GM19239 (cell line): ENCODE results near the gene JMJD6.
A peak's percentile ranks its signal among the peaks of the same experiment; 100 is the strongest.
"Not testable (repeated sequence)": the region's sequence is repeated elsewhere in the genome, so short reads cannot be mapped to it uniquely, and the experiment has no call there.

Source experiments
- DNase-seq: peaks from one replicate; pipeline ENCODE4 v3.0.0; 2011; ENCODE audit warnings: low spot score; ENCODE audit not compliant: insufficient read length
- FAIRE-seq: peaks from 2 replicates; lab custom pipeline; 2011; peaks lifted over from hg19 to GRCh38; lab: Jason Lieb, UNC

JMJD6 gene

DNA sequence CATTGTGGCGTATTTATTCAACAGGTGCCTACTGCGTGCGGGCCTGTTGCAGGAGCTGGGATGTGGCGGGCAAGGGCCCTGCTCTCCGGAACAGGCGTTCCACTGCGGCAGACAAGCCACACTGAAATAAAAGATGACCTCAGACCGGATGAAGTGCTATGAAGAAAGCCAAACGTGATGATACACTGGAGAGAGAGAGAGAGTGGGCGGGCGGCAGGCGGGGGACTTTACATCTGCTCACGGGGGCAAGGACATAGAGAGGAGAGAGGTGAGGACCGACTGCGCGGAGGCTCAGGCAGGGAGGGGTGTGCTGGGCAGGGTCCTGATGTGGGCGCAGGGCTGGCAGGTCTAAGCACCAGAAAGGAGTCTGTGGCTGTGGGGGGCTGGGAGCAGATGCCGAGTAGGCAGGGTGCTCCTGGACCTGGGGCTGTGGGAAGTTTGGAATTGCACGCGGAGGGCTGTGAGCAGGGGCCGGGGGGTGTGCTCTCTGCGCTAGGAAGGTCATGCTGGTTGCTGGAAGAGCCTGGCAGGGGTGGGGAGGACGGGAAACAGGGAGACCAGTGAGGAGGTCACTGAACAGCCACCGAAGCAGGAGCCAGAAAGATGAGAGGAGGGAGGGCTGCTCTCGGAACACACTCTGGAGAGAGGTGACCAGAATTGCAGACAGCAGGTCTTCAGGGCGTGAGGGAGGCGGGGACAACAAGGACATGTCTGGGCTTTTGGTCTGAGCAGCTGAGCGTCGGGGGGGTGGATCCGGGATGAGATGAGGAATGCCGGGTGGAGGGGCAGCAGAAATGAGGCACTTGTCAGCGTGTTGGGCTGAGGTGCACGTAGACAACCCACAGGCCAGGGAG is 25.6 kb downstream of the JMJD6 start:
- no peak for DNase-seq
- no peak for FAIRE-seq

DNA sequence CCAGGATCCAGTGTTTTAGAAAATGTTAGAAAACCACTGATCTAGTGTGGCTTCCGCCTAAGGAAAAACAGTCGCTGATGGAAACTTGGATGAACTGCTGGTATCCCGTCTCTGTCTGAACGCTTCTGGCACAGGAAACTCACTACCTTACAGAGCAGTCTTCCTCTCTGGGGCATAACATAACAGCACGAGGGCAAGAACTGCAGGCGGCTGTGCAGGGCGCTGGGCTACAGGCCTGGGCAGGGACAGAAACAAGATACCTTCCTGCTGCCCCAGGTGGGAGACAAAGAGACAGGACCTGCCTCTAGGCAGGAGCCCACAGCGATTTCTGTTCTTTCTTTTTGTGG is 26.2 kb downstream of the JMJD6 start:
- FAIRE-seq (no peak), DNase-seq (no peak)

DNA sequence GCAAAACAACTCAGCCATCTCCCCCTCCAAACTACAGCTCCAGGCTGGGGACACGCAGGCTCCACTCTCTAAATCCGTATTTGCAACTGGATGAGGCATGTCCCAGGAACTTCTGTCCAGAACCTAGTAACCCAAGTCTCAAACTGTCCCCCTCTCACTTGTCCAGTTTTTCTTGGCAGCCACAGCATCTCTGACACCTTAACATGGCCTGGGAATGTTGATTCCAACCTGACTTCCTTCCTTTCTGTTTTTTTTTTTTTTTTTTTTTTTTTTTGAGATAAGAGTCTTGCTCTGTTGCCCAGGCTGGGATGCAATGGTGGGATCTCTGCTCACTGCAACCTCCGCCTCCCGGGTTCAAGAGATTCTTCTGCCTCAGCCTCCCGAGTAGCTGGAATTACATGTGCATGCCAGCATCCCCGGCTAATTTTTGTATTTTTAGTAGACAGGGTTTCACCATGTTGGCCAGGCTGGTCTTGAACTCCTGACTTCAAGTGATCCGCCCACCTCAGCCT is 27.9 kb downstream of the JMJD6 start:
- not testable (repeated sequence) for FAIRE-seq, DNase-seq

DNA sequence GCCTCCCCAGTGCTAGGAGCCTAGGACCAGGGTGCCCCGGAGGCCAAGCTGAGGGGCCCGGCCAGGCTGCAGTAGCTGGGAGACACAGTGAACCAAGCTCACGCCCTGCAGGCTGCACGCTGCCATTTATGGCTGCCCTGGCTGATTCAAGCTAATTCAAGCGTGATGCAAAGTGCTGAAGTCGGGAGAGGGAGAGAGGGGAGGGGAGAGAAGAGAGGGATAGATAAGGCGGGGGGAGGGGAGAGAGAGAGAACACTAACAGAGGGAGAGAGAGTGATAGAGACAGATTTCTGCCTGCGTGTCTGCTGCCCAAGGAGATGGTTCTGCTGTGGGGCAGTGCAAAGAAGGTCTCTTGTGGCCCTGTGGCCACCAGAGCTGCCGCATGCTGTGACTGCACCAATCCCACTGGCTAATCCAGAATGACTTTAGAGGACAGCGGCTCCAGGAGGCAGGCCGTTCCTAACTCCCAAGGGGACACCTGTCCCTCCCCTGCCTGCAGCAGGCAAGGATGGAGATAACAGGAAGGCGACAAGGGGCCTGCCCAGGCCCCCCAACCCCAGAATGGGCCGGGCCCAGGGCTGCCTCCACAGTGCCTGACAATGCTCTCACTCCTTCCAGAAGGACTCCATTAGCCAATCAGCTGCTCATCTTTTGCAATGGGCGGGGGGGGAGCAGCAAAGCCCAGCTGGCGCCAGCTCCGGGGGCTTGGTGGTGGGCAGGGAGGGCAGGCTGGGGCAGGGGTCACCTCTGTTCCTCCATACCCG is 28.5 kb downstream of the JMJD6 start:
- DNase-seq, result no peak
- no peak for FAIRE-seq

DNA sequence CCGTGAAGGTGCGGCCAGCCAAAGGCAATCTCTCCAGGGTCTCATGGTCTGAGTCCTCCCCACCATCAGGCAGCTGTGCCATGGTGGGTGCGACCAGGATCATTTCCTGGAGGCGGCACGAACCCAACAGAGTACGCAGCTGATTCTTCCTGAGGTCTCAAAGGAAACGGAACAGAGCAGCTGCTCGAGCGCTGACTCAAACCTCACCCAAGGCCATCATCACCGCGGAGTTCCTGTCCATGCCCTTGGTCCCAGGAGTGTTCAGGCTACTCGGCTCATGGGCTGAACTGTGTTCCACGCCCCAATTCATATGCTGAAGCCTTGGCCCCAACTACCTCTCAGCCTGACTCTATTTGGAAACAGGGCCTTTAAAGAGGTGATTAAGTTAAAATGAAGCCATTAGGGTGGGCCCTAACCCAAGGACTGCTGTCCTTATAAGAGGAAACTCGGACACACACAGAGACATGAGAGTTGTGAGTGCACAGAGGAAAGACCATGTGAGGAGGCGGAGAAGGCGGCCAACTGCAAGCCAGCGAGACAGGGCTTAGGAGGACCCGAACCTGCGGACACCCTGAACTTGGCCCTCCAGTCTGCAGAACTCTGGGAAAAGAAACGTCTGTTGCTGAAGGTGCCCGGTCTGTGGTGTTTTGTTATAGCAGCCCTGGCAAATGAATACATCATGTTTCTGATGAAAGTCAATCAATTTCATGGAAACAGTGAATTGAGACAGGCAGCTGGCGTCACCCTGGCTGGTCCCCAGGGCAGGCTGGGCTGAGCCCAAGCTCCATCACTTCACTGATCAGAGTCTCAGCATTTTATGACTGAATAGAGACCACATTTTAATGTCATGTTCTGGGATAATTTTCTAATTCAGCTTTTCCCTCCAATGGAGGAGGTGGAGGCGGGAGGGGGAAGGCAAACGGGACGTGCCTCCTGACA is 29.4 kb downstream of the JMJD6 start:
- peak; percentile 72 for DNase-seq
- peak; percentile 97 for FAIRE-seq

DNA sequence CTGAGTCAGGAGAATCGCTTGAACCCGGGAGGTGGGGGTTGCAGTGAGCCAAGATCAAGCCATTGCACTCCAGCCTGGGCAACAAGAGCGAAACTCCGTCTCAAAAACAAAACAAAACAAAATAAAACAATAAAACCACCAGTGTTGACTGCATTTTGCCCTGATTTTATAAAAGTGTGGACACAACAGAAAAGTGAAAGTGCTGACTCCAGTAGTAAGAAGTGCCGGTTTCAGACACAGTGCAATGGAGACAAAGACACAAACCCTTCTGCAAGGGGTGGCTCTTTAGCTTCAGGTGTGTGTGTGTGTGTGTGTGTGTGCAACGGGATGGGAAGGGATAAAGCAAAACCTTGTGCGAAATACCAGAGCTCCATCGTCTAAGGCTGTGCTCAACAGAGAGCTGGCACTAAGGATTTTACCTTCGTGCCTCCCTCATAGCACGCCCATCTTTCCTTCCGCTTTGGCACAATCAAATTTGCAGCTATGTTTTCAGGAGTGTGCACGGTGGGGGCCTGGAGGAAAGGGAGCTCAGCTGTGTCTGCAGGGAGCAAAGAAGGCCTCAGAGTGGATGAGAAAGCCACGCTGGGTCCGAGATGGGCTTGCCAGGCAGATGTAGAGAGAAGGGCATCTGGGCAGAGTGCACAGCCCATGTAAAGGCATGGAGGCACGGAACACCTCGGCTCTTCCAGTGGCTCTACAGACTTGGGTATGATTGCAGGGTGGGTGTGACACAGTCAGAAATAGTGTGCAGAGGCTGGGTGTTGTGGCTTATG is 31.2 kb downstream of the JMJD6 start:
- no peak for FAIRE-seq
- DNase-seq, result no peak

DNA sequence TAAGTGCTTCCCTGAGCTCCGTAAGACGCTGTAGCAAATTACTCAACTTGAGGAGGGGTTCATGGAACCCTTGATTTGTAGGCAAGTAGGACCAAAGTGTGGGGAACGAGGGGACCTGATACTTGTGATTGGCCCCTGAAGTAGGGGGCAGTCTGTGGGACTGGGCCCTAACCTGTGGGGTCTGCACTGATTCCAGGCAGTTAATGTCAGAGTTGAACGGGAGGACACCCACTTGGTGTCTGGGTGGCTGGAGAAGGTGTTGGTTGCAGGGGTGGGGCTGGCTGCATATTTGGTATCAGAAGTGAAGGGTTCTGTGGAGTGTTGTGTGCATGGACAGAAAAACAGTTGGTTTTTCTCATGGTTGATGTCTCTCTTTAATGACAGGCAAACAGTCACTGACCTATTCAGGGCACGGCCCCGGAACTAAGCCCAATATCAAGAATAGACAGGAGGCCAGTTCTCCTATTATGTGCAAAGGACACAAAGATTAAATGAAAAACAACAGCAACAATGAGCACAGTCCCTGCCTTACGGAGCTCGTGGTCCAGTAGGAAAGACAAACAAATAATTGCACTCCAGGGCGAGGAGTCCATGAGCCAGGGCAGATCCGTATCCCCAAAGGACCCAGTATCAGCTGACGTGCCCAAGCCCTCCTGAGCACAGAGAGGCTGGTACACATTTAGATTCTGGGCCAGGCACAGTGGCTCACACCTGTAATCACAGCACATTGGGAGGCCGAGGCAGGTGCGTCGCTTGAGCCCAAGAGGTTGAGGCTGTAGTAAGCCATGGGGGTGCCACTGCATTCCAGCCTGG is 34.8 kb downstream of the JMJD6 start:
- FAIRE-seq (no peak), DNase-seq (no peak)

DNA sequence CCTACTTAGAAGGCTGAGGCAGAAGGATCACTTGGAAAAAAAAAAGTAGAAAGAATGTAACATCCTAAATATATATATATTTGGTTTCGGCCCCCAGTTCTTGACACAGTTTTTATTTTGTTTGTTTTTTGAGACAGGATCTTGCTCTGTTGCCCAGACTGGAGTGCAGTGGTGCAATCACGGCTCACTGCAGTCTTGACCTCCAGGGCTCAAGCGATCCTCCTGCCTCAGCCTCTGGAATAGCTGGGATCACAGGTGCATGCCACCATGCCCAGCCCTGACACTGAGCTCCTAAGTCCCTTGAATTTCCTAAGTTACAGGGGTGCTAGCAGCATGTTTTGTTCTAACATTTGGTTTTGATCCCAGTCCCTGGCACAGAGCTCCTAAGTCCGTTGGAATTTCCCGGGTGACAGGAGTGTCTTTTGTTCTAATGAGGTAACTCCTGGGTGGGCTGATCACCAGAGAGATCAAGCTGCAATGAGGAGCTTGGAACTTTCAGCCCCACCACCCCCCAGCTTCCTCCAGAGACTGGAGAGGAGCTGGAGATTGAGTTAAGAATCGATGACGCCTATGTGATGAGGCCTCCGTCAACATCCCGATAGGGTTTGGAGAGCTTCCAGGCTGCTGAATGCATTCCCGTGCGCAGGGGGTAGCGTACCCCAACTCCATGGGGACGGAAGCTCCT is 35.7 kb downstream of the JMJD6 start:
- no peak for FAIRE-seq
- DNase-seq, result no peak

DNA sequence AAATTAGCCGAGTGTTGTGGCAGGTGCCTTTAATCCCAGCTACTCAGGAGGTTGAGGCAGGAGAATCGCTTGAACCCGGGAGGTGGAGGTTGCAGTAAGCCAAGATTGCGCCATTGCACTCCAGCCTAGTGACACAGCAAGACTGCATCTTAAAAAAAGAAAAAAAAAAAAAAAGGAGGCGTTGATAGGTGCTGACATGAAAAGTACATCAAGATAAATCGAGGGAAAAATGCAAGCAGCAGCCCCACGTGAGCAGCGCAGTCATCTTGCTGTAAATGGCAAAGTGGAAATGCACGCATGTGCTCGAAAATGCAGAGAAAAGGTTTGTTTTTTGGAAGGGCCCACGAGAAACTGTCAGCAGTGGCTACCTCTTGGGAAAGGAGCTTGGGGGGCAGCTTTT is 36.5 kb downstream of the JMJD6 start:
- FAIRE-seq (no peak), DNase-seq (no peak)

DNA sequence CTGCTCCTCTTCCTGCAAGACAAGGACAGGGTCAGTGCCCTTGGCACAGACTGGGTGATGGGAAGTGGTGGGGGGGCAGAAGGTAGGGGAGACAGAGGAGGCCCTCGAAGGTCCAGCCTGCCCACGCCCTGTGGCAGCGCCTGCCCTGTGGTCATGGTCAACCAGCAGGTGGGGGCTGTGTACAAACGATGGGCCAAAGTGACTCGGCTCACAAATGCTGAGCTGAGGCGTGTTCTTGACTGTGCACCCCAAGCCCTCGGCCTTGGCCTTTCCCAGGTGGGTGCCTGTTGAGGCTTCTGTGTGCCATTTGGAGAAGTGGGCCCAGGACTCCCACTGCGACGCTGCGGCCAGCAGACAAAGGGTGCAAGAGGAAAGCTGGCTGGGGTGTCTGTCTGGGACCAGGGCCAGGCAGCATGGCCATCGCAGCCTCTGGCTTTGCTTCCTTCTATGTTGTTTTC is 38.2 kb downstream of the JMJD6 start:
- DNase-seq (no peak), FAIRE-seq (no peak)

DNA sequence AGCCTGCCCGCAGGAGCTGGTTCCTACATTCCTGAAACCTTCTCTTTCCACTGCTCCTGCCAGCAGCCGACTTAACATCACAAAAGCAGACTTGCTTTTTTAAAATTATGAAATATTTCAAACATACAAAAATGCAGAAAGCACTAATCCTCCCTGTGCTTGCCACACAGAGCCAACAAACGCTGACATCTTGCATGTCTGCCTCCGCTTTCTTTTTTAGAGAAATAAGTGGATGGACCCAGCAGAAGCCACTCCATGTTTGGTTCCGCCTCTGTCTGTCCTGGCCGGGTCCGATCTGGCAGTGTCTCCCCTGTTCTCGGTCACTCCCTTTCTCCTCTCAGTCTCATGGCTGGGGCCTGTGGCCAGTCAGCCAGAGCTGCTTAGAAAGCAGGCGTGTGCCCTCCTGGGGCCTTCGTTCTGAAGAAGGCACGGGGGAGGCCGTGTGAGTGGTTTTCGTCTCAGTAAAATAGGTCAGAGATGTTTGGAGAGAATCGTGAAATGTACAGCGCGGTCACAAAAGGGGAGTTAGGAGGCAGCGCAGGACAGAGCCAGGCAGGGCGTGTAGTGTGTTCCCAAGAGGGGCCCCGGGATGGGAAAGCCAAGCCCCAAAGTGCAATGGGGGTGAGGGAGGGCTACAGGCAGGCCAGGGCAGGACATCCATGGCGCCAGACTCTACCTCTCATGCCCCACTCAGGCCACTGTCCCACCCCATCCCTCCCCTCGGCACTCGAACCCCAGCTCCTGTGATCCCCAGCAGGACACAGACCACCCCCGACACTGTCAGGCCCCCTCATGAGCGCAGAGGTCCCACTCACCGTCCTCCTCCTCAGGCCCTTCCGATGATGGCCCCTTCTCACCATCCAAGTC is 38.9 kb downstream of the JMJD6 start:
- FAIRE-seq (no peak), DNase-seq (no peak)

DNA sequence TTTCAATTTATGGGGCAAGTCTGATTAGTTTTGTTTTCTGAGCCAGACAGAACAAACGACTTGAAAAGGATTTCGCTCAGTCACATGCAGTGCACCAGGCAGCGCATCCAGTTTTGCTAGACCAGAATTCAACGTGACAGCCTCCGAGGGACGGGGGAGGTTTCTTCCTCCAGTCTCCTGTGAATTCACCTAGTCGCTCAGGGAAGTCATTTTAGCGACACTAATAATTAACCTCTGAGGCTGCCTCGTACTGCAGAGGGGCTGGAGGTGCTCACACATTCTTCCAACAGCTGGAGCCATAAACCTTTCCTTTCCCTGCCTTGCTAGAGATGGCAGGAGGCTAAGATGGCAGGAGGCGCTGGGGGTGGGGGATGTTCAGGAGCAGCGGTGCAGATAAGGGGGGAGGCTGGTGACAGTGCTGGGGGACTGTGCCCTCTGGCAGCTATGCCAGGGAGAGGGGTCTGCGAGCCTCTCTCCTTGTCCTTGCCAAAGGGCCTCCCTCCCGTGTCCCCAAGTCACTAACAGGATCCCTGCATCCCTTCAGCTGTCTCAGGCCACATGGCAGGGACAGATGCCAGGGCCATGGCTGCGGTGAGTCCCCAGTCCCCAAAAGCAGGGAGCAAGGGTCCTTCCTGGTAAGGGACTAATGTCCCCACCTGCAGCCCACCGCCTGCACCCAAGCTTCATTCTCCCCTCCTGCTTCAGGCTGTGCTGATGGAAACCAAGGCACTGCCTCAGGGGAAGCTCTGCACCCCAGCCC is 39.7 kb downstream of the JMJD6 start:
- FAIRE-seq (no peak), DNase-seq (no peak)

DNA sequence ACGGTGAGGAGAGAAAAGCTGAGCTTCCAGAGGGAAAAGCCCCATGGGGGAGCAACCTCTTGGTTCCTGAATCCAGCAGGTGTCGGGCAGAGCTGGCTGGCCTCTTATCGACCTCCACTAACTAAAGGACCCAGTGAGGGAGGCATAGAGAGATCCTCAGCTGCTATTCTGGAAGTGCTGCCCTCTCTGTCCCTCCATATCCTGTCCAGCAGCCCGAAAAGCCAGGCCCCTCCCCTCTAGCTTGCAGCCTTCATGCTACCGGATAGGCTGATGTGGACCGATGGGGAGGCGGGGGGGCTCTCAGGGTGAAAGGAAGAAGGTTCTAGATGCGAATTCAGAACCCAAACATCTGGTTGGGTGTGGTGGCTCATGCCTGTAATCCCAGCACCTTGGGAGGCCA is 40.6 kb downstream of the JMJD6 start:
- DNase-seq (no peak), FAIRE-seq (no peak)

DNA sequence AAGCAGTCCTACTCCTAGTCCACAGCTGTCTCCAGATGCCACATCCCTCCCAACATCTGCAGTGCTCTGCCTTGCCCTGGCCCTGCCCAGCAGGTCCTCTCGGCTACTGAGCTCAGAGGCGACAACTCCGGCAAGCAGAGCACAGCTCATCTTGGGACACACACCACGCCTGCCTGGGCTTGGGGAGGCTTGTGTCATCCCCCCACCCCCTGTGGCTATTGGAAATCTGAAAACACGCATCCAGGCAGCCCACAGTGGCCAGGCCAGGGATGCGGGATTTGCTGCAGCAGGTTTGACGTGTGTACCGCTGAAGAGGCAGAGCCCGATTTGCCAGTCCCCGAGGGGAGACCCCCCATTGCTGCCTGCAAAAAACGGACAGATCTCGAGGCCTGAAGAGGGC is 41.0 kb downstream of the JMJD6 start:
- DNase-seq (no peak), FAIRE-seq (no peak)

DNA sequence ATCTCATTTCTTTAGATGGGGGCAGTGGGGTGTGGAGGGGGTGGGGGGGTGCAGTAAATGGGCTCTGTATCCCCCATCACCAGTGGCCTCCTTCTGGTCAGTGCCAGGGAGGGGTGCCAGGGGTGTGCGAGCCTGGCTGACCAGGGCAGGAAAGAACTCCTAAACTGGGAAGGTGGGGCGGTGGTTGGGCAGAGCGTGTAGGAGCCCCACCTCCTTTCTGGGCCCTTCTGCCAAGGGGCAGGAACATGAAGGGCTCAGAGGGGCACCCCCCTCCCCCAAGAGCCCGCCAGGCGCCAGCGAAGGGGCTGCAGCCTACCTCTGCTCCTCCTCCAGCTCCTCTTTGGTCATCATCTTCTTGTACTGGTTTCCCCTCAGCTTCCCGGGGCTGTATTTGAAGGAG is 41.6 kb downstream of the JMJD6 start:
- DNase-seq (no peak), FAIRE-seq (no peak)

DNA sequence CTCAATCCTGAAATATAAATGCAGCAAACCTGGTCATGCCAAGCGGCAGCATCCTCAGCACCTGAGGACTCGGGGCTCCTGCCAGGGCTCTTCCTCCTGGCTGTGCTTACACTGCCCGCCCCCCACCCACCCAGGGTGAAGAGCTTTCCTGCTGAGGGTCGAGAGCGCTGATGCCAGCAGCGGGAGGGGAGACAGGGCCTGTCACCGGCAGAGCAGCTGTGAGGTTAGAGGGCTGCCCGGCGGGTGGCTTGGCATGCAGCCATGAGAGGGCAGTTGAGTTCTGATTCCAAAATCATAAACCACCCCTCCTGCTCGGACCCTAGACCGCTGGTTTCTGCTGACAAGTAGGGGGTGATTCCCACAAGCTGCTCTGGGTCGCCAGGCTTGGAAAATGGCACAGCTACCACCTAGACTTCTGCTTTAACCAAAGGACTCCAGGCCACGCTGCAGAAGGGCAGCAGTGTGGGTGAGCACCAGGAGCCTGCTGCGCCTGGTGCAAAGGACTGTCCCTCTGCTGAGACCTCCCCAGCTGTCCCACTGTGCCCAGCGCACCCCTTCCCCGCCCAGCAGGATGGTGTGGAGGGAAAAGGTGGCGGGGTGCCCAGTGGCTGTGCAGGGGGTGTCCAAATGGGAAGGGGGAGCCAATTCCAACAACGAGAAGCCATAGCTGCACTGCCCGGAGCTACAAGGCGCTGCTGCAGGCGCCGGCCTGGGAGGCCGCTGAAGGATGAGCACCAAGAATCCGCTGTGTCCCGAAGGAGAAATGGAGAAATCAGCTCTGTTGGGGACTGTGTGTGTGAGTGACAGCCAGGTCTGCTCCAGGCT is 42.3 kb downstream of the JMJD6 start:
- FAIRE-seq, result no peak
- DNase-seq, result no peak
